M059J (cell line): ENCODE data around the gene STK36. TPM values are rescaled to one million over a fixed set of nuclear protein-coding genes. Genes with fewer than 3 reads are reported as not detected.

Source experiments
- DNase-seq: peaks from one replicate; pipeline ENCODE4 v3.0.0-alpha.2; 2012; ENCODE audit warnings: low read depth
- total RNA-seq: library from RNA; depleted of rRNA; stranded (reverse); fragments of >200 nt; shearing (Covaris generic); gene quantifications from 2 replicates; pipeline ENCODE4 v1.2.3, GENCODE V29; 2014

STK36 gene
- total RNA-seq, 1 experiment from 2014 or later = 8.2 TPM

DNA sequence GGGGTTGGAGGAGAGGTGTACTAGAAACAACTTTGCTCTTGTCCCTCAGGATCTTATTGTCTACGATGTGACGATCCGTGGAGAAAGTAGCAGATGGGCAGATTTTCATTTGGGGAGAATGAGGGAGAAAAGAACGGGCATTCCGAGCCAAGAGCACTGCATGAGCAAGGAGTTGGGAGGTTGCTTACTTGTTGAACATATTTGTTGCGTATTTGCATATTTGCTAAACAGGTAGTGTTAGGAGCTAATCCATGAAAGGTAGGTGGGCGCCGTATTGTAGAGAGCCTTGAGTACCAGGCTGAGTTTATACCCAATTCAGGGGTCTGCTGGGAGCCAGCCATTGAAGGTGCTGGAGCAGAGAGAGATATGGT, 11.9 kb upstream of the STK36 start:
- no peak for DNase-seq

DNA sequence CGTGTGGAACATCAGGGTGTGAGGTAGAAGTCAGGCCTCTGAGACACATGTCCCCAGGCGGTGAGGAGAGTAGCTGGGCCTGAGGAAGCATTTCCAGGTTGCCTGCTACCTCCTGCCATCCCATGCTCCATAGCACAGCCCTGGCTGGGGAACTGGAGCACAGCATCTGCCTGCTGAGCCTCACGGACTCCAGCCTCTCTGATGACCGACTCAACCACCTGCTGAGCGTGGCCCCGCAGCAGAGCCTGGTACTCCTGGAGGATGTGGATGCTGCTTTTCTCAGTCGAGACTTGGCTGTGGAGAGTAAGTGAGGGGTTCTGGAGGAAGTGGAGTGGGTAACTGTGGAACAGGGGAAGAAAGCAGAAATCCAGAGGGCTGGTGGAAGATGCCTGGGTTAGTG, 9.5 kb upstream of the STK36 start:
- no peak for DNase-seq

DNA sequence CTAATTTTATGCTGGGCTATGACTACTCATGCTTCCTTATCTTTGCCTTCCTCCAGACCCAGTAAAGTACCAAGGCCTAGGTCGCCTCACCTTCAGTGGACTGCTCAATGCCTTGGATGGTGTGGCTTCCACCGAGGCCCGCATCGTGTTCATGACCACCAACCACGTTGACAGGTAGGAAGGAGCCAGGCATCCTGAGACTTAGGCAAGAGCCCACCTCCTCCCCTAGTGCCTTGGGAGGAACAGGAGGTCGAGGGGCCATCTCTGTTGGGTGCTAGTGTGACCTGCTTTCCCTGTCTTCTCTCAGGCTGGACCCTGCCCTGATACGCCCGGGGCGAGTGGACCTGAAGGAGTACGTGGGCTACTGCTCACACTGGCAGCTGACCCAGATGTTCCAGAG, 9.1 kb upstream of the STK36 start:
- no peak for DNase-seq

DNA sequence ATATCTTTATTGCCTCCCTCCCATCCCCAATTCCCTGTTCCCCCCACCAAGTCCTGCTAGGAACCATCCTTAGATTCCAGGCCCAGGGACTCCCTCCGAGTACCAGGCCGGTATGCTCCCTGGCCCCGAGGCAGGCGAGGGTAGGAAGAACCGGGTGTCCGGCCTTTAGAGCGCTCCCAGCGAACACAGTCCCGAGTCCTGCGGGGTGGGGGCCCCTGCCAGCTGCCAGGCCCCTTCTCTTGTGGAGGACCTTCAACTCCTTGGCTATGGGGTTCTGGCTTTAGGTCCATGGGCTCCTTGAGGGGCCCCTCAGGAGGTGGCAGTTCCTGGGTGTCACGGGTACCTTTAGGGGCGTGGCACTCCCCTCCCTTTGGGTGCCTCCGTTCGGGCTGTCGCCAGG, 8.0 kb upstream of the STK36 start:
- DNase-seq = no peak

DNA sequence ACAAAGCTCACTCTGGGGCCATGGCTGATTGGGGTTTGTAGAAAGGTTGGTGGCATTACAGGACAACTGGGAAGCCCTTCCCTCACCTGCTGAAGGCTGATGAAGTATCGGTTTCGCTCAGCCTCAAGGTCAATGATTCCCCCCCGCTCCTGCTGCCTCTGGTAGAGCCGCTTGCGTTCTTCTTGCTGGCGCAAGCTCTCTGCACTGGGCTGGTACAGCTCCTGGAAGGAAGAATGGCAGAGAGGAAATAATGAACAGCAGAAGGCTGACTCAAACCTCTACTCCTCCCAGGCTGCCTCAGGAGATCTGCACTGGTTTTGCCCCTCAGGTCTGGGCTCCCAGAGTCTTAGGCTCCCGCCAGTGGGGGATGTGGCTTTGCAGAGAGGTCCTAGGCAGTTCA, 7.2 kb upstream of the STK36 start:
- no peak for DNase-seq

DNA sequence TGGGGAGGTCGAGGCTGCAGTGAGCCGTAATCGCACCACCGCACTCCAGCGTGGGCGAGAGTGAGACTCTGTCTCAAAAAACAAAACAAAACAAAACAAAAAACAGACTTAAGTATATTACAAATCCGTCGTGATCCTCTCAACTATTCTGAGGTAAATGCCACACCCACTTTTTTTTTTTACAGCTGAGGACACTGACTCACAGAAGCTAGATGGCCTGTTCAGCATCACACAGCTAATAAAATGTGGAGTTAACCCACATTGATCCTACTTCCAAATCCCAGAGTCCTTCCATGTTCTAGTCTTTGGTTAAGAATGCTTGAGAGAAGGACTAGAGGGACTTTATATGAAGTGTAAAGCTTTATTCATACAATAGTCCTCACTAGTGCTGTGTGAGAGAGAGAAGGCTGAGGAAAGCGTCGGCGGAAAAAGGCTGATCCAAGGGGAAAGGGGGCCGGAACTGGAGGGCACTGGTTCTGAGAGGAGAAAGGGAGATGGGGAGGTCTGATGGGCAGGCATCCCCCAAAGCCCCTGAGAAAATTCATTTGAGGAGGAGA, 711 bp upstream of the STK36 start:
- peak; percentile 55 for DNase-seq

DNA sequence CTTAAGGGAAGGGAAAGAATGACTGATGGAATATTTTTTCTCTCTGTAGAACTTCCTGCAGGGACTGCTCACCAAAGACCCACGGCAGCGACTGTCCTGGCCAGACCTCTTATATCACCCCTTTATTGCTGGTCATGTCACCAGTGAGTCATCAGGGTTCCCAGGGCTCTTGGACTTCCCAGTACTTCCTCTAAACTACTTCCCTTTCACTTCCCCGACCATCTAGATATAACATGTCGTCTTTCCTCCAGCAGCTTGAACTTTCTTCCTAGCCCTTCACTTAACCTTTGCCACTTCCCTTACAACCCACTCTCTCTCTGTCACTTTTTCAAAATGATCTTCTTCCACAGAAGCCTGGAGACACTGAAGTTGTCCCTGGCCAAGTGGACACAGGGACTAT, 7.2 kb downstream of the STK36 start:
- DNase-seq = peak; percentile 42

DNA sequence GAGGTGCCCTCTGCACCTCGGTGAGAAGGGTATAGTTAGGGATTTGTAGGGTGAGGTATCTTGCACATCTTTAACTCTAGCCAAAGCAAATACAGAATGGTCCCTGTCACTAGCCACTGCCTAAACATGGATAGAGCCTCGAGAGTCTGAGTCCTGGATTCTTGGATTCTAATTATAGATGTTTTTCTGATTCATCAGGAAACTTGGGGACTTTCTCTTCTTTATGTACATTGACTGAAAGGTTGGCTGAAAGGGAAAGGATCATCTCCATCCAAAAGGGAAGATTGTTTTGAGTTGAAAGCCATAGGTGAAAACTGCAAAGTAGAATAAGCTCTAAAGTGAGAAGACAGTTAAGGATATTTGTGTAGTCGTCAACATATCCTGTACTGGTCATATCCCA, 8.2 kb downstream of the STK36 start:
- no peak for DNase-seq

DNA sequence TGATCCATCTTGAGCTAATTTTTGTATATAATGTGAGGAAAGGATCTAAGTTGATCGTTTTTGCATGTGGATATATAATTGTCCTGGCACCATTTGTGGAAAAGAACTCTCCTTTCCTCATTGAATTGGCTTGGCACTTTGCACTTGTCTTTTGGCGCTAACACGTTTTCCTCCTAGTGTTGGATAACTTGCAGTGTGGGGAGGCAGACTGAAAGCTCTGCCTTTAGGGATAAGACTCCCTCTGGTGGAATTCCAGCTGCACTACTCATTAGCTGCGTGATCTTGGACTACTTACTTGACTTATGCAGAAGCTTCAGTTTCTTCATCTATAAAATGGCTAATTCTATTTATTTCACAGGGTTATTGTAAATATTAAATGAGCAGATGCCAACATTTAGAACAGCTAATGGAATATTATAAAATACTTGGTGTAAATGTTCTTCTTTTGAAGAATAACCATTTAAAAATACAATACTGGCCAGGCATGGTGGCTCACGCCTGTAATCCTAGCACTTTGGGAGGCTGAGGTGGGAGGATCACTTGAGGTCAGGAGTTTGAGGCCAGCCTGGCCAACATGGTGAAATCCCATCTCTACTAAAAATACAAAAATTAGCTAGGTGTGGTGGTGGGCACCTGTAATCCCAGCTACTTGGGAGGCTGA, 15.6 kb downstream of the STK36 start:
- DNase-seq = peak; percentile 77

DNA sequence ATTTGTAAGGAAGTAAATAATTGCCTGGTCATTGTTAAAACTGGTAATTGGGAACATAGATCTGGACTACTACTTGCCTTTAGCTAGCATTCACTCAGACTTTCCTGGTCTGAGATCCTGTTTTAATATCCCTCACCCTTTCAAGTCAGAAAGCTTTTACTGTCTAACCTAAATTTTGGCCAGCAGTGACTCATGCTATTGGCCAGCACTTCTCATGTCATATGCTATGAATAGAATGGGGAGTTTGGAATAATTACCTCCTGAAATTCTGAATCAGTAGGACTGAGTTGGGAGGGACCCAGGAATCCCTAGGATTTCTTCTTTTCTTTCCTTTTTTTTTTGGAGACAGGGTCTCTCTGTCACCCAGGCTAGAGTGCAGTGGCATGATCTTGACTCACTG, 19.3 kb downstream of the STK36 start:
- DNase-seq = peak; percentile 47

DNA sequence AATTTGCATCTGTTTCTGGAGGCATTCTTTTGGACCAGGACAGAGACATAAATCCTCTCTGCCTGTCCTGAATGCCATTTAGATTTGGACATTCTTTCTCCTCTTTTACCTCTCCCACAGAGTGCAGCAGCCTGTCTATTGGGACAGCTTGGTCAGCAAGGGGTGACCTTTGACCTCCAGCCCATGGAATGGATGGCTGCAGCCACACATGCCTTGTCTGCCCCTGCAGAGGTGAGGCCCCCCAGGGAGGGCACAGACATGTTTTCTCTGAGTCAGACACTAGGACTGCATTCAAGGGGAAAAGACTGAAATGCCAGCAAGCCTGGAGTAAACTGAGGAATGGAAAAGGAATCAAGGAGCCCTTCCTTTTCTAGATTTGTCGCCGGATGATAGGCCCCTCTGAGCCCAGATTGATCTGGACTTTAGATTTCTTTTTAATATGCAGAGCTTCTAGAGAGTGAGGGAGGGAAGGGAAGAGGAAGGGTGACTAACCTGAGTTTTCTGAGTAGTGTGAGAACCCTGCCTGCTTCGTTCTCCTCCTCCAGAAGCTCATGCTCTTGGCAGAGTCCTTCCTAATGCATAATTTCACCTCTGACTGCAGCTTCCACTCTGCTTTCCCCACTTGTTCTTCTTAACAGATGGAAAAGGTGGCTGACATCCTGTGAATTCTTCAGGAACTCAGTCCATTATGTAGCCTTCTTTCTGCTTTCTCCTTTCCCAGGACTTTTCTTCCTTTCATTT, 22.7 kb downstream of the STK36 start:
- DNase-seq = peak; percentile 22

DNA sequence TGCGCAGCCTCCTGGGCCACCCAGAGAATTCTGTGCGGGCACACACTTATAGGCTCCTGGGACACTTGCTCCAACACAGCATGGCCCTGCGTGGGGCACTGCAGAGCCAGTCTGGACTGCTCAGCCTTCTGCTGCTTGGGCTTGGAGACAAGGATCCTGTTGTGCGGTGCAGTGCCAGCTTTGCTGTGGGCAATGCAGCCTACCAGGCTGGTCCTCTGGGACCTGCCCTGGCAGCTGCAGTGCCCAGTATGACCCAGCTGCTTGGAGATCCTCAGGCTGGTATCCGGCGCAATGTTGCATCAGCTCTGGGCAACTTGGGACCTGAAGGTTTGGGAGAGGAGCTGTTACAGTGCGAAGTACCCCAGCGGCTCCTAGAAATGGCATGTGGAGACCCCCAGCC, 27.0 kb downstream of the STK36 start:
- DNase-seq = no peak

DNA sequence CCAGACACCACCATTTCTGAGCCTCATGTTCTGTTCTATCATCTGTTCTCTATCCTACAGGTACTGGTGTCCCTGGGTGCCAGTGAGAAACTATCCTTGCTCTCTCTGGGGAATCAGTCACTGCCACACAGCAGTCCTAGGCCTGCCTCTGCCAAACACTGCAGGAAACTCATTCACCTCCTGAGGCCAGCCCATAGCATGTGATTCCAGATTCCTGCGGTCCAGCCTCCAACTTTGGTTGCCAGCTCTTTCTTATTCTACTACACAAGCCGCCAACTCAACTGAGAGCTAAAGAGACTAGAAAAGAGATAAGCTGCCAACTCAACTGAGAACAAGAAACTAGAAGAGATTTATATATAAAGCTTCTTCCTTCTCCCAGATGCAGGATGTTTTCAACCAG, 29.9 kb downstream of the STK36 start:
- no peak for DNase-seq

DNA sequence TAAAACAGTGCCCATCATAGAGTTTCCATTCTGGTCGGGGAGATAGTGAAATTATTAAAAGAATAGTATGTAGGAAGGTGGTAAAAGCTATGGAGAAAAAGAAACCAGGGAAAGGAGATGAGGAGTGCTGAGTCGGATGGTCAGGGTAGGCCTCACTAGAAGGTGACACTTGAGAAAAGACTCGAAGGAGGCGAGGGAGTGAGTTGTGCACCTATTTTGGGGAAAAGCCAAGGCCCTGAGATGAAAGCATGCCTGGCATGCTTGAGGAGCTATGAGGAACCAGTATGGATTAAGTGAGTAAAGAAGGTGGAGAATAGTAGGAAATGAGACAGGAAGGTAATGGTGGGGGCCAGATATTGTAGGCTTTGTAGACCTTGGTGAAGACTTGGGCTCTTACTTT, 31.5 kb downstream of the STK36 start:
- DNase-seq = no peak

DNA sequence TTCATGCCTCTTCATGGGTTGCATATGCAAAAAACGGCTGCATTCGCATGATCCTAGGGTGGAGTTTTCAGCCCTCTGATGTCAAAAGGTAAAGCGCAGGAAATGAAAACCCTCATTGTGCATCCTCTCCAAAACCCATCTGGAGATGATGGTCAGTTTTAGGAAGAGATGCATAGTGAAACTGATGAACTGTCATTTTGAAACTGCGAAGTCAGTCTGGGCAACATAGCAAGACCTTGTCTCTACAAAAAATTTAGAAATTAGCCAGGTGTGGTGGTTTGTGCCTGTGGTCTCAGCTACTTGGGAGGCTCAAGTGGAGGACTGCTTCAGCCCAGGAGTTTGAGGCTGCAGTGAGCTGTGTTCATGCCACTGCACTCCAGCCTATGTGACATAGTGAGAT, 36.2 kb downstream of the STK36 start:
- no peak for DNase-seq

DNA sequence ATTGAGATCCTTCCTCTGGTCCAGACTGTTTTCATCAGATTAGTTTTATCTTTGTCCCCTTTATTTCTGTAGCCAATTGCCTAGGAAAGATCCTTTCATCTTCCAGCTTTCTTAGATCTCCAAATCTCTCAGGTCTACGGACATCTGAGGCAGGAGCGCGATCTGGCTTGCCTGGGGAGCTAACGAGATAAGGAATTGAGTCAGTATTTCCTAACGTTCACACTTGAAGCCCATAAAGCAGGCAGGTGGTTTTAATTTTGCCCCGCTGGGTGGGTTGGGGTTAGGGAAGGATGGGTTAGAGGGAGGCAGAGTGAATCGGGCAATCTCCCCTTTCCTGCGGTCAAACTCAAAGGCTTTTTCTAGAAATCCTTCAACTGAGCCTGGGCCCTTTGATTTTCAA, 38.0 kb downstream of the STK36 start:
- DNase-seq = no peak

DNA sequence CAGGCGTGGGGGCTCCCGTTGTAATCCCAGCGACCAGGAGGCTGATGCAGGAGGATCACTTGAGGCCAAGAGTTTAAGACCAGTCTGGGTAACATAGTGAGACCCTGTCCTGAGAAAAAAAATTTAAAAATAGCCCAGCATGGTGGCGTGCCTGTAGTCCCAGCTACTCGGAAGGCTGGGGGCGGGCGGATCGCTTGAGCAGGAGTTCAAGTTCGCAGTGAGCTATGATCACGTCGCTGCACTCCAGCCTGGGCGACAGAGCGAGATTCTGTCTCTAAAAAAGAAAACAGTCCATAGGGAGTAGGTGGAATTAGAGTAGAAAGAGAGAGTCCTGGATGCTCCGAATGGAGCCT, 38.4 kb downstream of the STK36 start:
- DNase-seq = no peak

DNA sequence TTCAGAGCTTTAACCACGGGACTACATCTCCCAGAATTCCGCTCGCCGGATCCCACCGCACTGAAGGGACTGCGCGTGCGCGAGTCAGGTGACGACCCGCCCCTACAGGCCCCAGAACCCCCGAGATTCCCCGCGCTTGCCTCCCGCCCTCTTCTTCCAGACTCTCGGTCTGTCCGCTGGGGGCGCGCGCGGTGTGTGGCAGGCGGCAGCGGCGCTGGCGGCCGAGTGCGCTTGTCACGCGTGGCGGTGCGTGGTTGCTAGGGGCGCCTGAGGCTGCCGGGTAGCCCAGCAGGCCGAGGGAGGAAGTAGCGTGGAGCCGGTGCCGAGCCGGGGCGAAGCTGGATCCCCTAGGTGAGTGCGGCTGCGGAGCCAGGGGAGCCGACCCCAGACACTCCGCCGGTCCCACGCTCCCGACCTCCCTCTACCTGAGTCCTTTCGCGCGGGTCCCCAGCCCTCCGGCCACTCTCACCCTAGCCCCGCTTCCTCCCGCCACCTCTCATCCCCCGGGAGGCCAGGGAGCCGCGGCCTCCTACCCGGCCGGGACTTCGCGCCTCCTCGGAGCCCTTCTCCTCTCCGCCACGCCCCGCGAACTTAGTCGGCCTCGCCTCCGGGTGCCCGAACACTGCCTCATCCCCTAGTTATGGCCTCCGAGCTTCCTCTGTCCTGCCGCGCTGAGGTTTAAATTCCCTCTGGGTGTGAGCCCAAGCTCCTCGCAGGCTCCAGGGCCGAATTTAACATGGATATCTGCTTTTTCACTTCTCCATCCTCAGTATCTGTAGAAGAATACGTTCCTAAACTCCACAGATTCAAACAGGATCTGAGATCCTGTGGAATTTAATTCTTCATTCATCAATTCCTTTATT, 39.0 kb downstream of the STK36 start, which contains the start of gene TTLL4:
TSS of gene TTLL4 (plus strand) at position 149 of the 863 bp plus-strand sequence. CDS start 26,842 bp downstream, outside the sequence.
- DNase-seq = peak; percentile 93

DNA sequence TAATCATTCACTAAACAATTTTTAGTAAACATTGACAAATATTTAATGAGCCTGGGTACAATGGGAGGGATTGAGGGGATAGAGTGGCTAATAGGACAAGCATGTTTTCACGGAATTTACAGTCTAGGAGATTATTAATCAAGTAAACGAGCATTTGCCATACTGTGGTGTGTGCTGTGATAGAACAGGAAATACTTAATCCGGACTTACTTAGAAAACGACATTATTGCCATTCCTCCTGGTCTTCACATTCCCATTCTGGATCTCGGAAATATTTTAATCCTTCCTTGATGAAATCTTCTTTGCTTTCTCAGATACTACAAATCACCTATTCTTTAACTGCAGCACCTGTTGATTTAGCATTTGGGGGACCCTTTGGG, 39.7 kb downstream of the STK36 start:
- peak; percentile 22 for DNase-seq

DNA sequence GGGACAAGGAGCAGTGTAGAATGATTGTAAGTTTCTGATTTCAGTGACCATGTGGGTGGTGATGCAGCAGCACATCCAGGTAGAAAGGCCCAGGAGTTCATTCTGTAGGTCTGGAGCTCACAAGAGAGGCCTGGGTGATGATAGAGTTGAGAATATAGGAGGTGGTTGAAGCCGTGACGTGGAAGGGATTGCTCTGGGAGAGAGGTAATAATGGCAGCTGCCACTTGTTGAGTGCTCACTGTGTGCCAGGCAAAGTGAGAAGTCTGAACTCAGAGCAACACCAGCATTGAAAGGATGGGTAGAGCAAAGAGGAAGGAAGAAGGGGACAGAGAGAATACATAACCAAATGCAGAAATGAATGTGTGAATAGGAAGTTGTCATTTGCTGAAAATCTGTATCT, 42.0 kb downstream of the STK36 start:
- no peak for DNase-seq

DNA sequence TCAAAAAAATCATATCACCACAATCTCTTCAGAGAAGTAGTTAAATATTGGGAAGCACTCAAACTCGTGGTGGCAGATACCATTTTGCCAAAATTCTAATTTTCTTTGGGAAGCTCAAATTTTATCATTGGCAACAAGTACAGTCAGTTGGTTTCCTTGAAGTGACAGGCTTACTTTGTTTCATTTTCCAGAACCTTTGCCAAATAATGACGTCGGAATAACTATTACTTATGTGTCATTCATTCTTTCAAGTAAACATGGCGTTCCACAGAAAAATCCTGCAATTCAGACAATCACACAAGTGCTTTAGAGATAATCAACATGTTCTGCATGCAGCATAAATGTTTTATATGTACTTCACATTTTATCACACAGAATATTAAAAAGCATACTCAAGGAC, 44.2 kb downstream of the STK36 start:
- DNase-seq = peak; percentile 59

DNA sequence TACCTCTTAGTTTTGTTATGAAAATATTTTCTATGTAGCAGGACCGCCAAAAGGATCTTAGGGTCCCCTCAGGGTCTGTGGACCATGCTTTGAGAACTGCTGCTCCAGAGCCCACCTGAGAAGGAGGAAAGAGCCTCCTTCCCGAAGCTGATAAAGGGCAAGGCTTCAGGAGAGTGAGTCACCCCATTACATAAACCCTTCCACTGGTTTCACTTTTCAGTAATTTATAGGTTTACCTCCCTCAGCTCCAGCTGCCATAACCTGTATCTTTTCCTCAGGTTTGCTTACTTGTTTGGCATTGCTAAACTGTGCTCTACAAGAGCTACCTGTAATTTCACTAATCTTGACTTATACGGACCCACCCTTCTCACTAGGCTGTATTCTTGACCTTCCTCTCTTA, 45.4 kb downstream of the STK36 start:
- peak; percentile 61 for DNase-seq

DNA sequence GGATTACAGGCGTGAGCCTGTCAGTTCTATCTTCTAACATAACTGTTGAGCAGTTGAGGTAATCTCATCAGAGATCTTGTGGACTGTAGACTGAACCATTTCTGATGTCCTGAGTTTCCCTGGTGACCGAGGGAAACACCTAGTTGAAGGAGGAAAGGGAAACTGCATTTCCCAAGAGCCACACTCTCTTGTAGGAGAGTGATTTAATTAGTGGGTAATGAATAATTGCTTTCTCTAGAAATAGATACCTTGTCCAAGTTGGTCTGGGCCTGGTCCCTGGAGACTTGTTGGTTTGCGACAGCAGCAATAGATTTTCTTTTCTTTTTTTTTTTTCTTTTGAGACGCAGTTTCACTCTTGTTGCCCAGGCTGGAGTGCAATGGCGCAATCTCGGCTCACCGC, 46.2 kb downstream of the STK36 start:
- no peak for DNase-seq
